Forelimb muscle (tissue), 1 donor: ENCODE measurements around the gene SNRPE. TPM values are rescaled to one million over a fixed set of nuclear protein-coding genes. Genes with fewer than 3 reads are reported as not detected.
"Not testable (repeated sequence)": the region's sequence is repeated elsewhere in the genome, so short reads cannot be mapped to it uniquely, and the experiment has no call there.

Source experiments
- DNase-seq: peaks from one replicate; pipeline ENCODE4 v3.0.0-alpha.2; 2013; ENCODE audit warnings: low read depth
- polyA plus RNA-seq: library from polyadenylated mRNA; unstranded; fragments of 120-200 nt; gene quantifications from one replicate; pipeline ENCODE4 v1.2.1, GENCODE V29; 2013; ENCODE audit not compliant: insufficient read length

SNRPE gene
- polyA plus RNA-seq = 134 TPM

DNA sequence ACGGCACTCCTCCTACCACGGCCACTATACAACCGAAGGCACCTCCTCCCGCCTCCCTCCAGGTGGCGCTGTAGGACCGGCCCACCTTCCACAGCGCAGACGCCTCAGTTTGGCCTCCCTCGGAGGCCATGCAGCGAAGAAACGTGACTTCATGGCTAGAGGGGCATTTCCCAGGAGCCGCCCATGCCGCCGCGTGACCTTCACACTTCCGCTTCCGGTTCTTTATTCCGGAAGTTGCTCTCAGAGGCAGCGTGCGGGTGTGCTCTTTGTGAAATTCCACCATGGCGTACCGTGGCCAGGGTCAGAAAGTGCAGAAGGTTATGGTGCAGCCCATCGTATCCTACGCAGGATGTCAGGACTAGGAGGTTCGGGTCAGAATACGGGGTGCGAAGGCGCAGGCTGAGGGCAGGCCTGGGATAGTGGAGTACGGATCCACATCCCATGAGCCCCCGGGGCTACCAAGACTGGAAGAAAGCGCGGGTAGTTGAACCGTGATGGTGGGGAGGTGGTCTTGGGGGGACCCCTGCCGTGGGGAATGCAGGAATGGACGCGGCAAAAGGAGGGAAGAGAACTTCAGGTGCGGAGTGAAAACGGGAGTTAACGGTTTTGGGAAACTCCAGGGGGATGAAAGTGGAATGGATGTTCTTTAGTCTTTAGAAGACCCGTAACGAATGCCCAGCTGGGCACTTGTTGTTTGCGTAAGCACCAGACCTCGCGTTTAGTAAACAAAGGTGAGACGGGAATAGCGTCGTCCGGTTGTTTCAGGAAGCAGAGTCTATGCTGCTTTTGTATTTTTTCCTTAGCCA, at the start of gene SNRPE:
Gene SNRPE (plus strand): TSS at position 221 of the 806 bp plus-strand sequence. CDS start 61 bp downstream, at position 282.
- DNase-seq = peak; percentile 96

DNA sequence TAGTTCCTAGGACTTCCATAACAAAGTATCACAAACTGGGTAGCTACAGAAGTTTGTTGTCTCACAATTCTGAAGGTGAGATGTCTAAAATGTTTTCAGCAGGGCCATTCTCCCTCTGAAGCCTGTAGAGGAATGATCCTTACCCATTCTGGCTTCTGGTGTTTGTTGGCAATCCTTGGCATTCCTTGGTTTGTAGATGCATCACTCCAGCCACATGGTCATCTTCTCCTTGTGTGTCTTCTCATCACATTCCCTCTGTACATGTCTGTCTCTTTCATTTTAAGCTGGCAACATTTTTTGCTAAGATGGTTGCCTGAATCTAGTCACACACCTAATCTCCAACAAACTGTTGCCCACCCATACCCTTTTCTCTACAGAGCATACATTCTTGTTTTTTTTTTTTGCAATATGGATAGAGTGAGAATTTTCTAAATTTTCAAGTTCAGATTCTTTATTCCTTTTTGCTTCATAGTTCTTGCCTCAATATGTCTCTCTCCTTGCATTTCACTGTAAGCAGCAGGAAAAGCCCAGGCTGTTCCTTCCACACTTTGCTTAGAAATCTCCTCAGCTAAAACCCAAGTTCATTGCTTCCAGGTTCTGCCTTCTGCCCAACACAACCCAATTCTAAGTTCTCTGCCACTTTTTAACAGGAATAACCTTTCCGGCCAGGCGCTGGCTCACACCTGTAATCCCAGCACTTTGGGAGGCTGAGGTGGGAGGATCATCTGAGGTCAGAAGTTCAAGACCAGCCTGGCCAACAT, 47.6 kb upstream of the SNRPE start:
- no peak for DNase-seq

DNA sequence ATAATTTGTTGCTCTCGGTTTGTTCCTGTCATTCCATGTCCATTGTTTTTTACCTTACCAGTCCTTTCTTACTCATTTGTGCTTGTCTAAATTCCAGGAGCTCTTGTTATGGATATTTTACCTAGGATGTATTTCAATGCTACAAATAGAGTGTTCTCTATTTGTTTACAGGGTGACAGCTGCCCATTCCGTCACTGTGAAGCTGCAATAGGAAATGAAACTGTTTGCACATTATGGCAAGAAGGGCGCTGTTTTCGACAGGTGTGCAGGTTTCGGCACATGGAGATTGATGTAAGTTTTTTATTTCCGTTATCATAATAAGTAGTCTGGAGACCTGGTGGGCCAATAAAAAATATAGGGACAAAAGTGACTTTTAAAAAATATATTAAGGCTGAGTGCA, 43.0 kb upstream of the SNRPE start:
- DNase-seq = no peak

DNA sequence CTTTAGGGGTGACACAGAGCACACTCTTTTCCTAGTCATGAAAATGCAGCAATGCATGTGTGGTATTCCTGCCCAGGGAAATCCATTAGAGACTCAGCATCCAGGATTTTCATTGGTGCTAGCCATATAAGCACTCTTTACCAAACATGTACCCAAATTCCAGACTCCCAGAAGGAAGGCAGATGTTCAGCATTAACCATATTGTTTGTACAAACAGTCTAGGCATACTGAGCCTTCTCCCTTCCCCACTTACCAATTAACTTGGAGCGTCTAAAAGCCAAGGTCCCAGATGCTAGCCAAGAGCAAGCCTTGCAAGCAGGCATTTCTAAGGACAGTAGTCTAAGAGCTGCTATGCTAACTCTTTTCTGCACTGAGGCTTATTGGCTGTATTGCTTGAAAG, 38.1 kb upstream of the SNRPE start:
- DNase-seq = no peak

DNA sequence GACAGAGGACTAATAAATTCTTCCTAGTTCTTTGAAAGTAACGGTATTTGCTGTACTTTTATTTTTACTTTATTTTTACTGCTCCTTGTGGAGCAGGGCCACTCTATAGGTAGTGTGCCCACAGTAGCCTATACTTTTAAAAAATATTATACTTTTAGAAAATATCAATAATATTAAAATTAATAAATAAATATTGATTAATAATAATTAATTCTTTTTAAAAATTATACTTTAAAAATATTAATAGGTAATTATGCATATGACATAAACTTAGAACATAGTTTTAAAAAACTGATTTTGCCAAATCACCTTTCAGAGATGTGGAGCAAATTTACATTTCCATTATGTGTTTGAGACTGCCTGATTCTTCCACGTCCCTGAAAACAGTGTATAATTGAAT, 35.2 kb upstream of the SNRPE start:
- DNase-seq = no peak

DNA sequence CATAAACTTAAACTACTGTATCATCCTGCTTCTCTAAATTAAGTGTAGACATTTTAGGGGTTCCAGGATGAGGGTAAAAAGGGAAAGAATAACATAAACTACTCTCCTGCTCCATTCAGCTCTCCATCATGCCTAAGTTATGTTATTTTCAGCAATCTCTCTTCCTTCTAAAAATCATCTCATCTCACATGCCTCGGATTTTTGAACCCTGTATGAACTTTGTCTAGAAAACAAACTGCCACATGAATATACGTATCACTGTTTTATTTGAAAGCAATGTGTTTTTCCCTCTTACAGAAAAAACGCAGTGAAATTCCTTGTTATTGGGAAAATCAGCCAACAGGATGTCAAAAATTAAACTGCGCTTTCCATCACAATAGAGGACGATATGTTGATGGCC, 33.4 kb upstream of the SNRPE start:
- DNase-seq = no peak

DNA sequence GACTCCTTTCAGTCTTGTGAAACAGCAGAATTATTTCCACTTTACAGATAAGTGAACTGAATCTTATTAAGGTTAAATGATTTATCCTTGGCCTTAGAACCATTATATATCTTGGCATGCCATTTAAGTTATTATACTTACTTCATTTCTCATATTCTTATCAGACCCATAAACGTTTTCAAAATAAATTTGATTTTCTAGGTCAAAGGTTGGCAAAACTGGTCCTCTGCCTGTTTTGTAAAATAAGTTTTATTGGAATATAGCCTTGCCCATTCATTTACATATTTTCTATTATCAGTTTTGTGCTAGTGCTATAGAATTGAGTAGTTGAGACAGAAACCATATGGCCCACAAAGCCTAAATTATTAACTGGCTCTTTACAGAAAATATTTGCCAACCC, 32.9 kb upstream of the SNRPE start:
- no peak for DNase-seq

DNA sequence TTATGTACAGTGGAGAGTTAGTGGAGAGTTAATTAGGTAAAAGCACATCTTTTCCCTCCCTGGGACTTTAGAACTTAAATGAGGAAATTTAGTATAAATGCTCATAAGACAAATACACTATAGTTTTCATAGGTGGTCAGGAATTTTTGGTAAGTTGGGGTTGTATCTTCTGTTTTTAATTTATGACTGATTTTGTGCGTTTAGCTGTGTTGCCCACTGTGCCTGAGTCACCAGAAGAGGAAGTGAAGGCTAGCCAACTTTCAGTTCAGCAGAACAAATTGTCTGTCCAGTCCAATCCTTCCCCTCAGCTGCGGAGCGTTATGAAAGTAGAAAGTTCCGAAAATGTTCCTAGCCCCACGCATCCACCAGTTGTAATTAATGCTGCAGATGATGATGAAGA, 32.2 kb upstream of the SNRPE start:
- DNase-seq = not testable (repeated sequence)

DNA sequence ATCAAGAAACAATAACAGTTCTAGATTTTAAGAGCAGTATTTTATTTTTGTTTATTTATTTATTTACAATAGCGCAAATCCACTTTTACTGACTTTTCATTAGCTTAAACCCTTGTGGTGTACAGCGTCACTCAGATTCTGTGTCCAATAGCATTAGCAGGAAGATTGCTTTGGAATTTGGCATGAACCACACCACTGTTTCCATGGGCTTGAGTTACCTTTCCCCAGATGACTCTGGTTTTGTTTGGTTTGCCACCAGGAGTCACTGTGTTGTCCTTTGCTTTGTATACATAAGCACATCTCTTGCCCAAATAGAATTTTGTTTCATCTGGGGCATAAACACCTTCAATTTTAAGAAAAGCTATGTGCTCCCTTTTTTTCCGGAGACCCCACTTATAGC, 25.9 kb upstream of the SNRPE start:
- no peak for DNase-seq

DNA sequence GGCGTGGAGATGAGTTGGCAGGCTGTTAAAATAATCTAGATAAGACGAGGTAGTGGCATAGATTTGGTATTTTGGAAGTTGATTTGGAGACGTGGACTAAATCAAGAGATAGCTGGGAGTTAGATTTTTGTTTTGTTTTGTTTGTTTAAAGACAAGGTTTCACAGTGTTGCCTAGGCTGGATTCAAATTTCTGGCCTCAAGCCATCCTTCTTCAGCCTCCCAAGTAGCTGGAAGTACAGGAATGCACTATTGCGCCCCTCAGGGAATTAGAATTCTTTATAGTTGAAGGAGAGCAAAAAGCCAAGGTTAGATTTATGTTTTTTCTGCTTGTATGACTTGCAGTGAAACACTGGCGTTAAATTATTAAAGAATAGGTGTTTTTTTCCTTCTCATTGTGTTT, 22.3 kb upstream of the SNRPE start:
- no peak for DNase-seq

DNA sequence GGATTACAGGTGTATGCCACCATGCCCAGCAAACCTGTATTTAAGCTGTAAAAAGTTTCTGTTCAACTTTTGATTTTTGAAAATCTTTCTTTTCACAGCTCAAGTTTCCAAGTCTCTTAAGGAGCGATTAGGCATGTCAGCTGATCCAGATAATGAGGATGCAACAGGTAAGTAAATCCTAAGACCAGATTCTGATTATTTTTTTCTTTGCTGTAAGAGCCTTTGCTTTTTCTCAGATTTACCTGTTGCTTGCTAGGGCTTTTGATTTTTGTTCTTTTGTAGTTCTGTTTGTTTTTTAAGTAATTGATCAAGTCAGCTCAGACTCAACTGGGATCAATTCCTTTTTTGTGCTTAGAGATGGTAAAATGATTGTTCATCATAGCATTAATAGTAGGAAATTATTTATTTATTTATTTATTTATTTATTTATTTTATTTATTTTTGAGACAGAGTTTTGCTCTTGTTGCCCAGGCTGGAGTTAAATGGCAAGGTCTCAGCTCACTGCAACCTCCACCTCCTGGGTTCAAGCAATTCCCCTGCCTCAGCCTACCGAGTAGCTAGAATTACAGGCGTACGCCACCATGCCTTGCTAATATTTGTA, 21.1 kb upstream of the SNRPE start:
- DNase-seq = no peak

DNA sequence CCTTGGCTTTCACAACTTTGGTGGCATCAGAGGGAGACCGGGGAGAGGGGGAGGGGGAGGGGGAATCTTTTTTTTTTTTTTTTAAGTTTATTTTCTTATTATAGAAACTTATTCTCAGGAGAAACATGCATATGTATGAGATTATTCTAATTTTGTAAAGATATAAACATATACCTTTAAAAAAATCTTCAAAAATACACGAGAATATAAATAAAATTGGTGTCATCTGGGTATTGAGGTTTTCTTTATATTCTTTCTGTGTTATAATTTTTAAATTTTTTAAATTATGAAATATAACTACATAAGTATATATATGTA, 18.9 kb upstream of the SNRPE start:
- no peak for DNase-seq

DNA sequence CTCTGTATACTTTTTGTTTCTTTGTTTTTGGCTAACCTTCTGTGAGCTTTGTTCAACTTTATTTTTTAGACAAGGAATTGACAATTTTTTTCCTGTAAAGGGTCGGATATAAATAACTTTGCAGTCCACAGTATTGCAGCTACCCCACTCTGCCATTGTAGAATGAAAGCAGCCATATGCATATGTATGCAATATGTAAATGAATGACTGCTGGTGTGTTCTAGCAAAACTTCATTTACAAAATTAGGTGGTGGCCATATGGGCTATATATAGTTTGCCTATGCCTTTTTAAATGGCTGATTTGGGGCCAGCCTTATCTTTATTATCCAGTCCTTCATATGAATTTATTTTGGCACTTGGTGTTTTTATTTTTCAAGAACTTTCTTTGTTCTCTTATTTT, 18.0 kb upstream of the SNRPE start:
- DNase-seq = no peak

DNA sequence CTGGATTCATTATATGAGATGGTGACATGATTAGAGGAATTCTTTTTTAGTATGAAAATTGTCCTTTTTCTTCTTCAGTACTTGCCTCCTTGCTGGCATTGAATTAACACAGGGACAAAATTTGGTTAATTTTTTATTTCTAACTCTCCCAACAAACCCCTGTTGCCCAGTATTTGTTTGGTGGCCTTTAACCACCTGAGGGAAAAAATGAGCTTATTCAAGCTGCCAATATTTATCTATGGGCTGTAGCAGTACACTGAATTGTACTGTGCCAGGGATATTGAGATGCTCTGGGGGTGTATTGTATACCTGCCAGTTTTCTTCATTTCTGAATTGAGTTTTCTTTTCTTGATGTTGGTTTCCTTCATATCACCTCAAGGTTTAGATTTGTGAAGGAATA, 8.3 kb upstream of the SNRPE start:
- not testable (repeated sequence) for DNase-seq

DNA sequence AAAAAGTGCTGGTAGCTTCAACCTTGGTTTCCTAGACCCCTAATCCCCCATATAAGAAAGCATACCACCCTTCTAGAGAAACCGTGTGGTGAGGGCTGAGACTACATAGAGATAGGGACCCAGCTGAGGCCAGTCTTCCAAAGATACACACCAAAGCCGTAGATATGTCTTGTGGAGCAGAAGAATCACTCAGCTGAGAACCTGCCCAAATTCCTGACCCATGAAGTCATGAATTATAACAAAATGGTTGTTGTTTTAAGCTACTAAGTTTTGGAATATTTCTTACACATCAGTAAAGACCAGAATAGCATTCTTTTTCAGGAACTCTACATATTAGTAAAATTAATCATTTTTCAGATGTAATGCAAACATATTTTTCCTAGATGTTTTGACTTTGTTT, 3.3 kb upstream of the SNRPE start:
- DNase-seq = no peak

DNA sequence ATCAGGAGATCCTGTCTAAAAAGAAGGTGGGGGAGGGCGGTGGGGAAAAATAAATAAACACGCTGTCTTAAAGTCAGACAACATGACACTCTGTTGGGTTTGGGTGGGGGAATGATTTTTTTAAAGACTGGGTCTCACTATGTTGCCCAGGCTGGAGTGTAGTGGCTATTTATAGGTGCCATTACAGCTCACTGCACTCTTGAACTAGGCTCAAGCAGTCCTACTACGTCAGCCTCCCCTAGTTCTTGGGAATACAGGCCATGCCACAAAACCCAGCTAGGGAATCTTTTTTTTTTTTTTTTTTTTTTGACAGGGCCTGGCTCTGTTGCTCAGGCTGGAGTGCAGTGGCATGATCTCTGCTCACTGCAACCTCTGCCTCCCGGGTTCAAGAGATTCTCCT, 2.4 kb upstream of the SNRPE start:
- DNase-seq = no peak

DNA sequence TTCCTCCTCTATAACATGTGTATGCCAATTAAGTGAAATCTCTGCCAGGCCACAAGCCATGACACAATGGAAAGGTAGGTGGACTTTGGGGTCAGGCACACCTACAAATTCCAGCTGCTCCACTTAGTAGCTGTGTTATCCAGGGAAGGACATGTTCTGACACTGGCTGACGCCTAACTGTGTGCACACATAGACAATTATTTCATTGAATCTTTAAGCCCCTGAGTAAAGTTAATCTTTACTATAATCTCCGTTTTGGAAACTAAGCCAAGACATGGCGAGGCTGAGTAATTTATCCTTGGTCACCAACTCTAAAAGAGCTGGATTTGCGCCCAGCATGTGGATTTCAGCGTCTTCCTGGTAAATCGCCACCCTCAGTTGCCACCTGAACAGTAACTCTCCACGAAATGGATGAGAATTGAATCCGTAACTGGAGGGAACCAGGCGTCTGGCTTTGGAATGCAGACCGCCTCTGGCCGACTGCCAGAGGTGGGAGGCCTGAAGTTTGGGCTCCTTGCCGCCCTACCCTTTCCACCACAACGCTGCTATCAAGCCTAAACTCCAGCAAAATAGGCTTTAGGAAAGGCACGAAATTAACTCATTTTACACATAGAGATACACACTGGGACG, 888 bp upstream of the SNRPE start:
- no peak for DNase-seq

DNA sequence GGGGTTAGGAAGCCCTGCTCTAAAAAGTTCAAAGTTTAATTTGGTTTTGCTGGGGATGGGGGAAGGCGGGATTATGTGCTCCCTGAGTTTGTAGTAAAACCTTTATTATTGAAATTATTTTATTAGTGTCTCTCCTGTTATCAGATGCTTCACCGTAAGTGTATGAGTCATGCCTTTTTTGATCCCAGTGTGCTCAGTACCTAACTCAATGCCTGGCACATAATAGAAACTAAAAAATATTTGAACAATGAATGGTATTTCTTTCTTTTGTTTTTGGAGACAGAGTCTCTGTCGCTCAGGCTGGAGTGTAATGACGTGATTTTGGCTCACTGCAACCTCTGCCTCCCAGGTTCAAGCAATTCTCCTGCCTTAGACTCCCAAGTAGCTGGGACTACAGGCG, 6.4 kb downstream of the SNRPE start:
- DNase-seq = no peak

DNA sequence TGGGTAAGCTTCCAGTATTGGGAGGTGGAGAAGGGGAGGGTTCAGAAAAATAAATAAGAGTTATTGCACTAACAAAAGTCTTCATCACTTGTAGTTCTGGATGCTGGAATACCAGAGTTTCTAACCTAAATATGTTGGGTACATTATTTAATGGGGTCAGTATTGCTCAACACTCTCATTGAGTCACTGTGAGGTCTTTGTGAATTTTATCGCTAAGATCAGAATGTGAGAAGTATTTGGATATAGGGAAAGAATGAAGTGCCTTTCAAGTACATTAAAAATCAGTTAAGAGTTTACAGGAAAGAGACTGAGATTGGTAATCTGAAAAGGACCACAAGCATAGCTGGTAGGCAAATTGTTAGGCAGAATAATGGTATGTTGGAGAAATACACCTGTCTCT, 8.8 kb downstream of the SNRPE start:
- DNase-seq = no peak

DNA sequence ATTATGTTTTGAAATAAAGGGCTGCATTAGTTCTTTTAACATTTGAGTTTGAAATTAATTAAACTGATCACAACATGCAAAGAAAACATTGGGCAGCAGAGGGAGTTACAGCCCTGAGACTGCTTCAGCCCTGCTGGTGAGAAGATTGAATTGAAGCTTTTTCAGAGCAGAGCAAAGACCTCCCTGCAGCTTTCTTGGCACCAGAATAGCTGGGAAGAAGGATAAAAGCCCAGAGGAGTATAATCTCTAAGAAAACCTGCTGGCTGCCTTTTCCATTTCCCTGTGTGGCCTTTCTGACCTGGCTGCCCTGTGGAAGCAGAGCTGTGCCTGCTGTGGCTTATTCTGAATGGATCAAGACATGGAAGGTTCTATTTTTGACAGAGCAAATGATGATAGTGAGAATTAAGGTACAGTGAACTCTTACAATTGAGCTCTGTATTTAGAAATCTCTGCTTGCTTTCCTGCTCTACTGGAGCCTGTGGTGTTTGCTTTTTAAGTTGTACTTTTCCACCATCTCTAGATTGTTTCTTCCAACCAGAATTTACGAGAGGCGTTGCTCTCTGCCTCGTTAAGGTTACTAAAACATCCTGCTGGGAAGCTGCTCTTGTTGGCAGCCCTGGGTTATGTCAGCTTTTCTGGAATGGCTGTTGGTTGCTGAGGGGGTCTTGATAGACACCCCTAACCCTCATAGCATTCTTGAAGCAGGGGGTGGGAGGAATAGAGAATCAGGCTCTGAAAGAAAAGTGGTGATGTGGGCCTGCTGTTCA, 9.9 kb downstream of the SNRPE start:
- peak; percentile 43 for DNase-seq

DNA sequence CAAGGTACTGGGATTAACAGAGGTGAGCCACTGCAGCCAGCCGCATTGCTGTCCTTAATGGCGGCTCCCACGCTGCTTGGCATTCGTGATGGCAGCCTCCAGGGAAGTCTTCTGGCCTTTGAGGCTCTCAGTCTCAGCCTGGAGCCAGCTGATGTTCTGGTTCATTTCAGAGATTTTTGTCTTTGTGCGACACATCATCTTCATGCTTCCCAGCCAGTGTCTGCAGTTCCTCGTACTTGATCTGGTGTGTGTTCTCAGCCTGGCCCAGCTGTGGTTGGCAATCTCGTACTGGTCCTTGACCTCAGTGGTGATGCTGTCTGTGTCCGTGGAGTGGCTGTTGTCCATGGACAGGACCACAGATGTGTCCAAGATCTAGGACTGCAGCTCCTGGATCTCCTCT, 11.7 kb downstream of the SNRPE start:
- no peak for DNase-seq

DNA sequence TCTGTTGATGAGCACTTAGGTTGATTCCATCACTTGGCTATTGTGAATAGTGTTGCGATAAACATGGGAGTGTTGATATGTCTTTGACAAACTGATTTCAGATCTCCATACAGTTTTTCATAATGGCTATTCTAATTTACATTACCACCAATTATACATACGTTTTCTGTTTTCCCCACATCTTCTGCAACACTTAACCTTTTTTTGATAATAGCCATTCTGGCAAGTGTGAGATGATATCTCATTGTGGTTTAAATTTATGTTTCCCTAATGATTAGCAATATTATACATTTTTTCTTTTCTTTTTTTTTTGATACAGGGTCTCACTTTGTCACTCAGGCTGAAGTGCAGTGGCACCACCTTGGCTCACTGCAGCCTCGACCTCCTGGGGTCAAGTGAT, 17.0 kb downstream of the SNRPE start:
- DNase-seq = no peak
